NT2/D1 (cell line): ENCODE data around the gene SUN1.
"Not testable (repeated sequence)": the region's sequence is repeated elsewhere in the genome, so short reads cannot be mapped to it uniquely, and the experiment has no call there.

ENCODE experiments used
- DNase-seq: peaks from one replicate; pipeline ENCODE4 v3.0.0-alpha.2; 2011; ENCODE audit warnings: low read depth, low spot score
- H3K27me3 ChIP-seq: 2 replicates; pipeline ENCODE4 v1.6.0; 2011; ENCODE audit warnings: mild to moderate bottlenecking; ENCODE audit not compliant: insufficient read length, insufficient read depth
- H3K36me3 ChIP-seq: 2 replicates; pipeline ENCODE4 v1.6.1; 2011; ENCODE audit warnings: mild to moderate bottlenecking, low read length, mixed read lengths; ENCODE audit not compliant: insufficient read depth, insufficient read length
- H3K4me1 ChIP-seq: 2 replicates; pipeline ENCODE4 v1.5.1; 2011; ENCODE audit not compliant: insufficient read depth, insufficient read length
- H3K4me3 ChIP-seq: 2 replicates; pipeline ENCODE4 v1.5.1; 2011; ENCODE audit warnings: low read depth; ENCODE audit not compliant: insufficient read length
- H3K9ac ChIP-seq: 2 replicates; pipeline ENCODE4 v1.6.0; 2011; ENCODE audit warnings: low read depth; ENCODE audit not compliant: insufficient read length
- H3K9me3 ChIP-seq: 2 replicates; pipeline ENCODE4 v1.5.1; 2011; ENCODE audit warnings: mild to moderate bottlenecking, low read length; ENCODE audit not compliant: insufficient read depth
- SUZ12 ChIP-seq: IDR thresholded peaks from 2 replicates; pipeline ENCODE4 v1.6.1; 2011; ENCODE audit not compliant: insufficient read length, insufficient read depth; ENCODE audit errors: extremely low read depth
- YY1 ChIP-seq: IDR thresholded peaks from 2 replicates; pipeline ENCODE4 v1.6.1; 2011; ENCODE audit not compliant: insufficient read length, insufficient read depth
- ZNF274 ChIP-seq: IDR thresholded peaks from 2 replicates; pipeline ENCODE4 v1.6.1; 2011; ENCODE audit warnings: mild to moderate bottlenecking, low read depth, low read length

Gene SUN1

DNA sequence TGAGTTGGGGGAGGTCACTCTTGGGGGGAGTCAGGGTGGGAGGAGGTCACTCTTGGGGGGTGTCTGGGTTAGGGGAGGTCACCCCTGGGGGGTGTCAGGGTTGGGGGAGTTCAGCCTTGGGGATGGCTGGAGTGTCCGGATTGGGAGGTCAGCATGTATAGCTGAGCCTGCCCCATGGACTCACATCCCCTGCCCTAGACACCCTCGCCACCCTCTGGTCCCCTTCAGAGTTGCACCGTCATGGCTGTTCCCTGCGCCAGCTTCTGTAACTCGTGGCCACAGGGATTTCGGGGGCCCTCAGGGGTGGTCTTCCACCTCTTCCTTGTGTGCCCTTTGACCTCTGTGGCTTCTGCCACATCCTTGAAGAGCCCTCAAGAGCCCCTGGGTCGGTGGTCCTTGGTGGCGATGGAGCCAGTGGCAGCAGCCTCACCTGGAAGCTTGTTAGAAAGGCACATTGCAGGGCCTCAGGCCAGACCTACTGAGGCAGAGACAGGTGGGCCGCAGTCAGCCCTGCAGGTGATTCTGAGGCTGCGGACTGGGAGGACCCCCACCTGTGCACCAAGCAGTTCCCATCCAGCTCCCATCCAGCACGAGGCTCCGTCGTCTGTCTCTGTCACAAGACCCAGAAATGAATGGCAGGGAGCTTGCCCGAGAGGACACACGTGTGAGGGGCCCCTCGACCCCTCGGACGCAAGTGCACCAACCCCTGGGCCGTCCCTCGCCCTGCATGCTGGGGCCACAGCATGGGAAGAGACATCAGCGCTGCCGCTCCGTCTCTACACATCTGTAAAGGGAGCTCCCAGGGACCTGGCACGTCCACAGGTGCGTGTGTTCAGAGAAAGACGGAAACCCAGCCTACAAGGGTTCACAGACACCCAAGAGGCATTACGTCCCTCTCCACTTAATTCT is 44.7 kb upstream of the SUN1 start:
- TF ChIP-seq YY1 (no peak), SUZ12 (no peak), ZNF274 (no peak)
- H3K36me3 ChIP-seq = peaks cover 59% of the 10 kb centered on the region
- no peak overlapping the region for H3K9ac ChIP-seq
- H3K4me1 ChIP-seq = no peaks in the 10 kb centered on the region
- no peaks in the 10 kb centered on the region; the same call in 1 of the 2 replicates for H3K9me3 ChIP-seq
- H3K4me3 ChIP-seq = no peak overlapping the region
- H3K27me3 ChIP-seq = no peaks in the 10 kb centered on the region
- DNase-seq = no peak

DNA sequence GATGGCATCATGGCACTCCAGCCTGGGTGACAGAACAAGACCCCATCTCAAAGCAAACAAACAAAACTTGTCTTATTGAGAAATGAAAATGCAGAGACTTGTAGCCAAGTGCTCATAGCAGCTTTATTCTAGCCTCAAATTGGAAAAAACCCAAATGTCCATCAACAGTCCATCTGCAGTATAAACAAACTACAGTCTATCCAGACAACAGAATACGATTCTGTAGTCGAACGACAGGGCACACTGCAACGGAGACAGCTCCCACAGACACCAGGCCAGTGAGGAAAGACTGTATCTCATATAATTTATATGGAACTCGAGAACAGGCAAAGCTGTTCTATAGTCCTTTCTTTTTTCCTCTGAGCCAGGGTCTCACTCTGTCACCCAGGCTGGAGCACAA is 40.8 kb upstream of the SUN1 start:
- Histone ChIP-seq H3K9ac (no peak overlapping the region), H3K36me3 (peaks cover 25% of the 10 kb centered on the region), H3K27me3 (no peaks in the 10 kb centered on the region), H3K9me3 (no peaks in the 10 kb centered on the region; the same call in 1 of the 2 replicates), H3K4me1 (no peaks in the 10 kb centered on the region), H3K4me3 (no peak overlapping the region)
- TF ChIP-seq SUZ12 (no peak), ZNF274 (no peak), YY1 (no peak)
- no peak for DNase-seq

DNA sequence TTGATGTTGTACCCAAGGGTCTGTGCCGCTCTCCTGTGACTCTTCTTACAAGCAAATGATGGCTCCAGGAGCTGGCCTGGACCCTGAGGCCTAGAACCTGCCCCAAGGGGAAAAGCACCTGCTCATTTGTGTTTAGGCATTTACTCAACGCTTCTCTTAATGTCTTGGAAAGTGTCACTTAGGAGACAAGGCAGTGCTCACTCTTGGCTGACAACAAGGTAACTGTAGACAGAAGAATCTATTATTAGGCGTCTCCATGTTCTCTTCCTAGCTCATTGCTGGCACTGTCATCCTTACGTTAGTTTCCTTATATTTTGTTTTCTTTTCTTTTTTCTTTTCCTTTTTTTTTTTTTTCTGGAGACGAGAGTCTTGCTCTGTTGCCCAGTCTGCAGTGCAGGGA is 38.1 kb upstream of the SUN1 start:
- TF ChIP-seq YY1 (no peak), ZNF274 (no peak), SUZ12 (no peak)

DNA sequence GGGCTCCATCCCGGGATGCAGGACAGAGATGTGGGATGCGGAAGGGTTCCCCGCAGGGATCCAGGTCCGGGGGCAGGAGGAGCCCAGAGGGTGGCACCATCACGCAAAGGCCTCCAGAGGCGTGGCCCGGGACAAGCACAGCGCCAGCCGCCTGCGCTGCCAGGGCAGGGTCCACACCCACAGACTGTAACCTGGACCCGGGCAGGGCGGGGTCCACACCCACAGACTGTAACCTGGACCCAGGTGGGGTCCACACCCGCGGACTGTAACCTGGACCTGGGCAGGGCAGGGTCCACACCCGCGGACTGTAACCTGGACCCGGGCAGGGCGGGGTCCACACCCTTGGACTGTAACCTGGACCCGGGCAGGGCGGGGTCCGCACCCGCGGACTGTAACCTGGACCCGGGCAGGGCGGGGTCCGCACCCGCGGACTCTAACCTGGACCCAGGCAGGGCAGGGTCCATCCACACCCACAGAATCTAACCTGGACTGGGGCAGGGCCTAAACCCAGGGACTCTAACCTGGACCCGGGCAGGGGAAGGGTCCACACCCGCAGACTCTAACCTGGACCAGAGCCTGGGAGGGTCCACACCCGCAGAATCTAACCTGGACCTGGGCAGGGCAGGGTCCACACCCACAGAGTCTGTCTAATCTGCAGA is 37.5 kb upstream of the SUN1 start:
- H3K4me3 ChIP-seq = no peak overlapping the region
- H3K9me3 ChIP-seq = no peaks in the 10 kb centered on the region; the same call in 1 of the 2 replicates
- peaks cover 5% of the 10 kb centered on the region for H3K36me3 ChIP-seq
- no peak overlapping the region for H3K9ac ChIP-seq
- TF ChIP-seq YY1 (no peak), ZNF274 (no peak), SUZ12 (no peak)
- peaks cover 6% of the 10 kb centered on the region for H3K4me1 ChIP-seq
- no peaks in the 10 kb centered on the region for H3K27me3 ChIP-seq
- no peak for DNase-seq

More for the DNA sequence above, 38.1 kb upstream of the SUN1 start:
- Histone ChIP-seq H3K4me1 (peaks cover 6% of the 10 kb centered on the region), H3K36me3 (peaks cover 9% of the 10 kb centered on the region), H3K27me3 (no peaks in the 10 kb centered on the region), H3K4me3 (no peak overlapping the region), H3K9me3 (no peaks in the 10 kb centered on the region; the same call in 1 of the 2 replicates), H3K9ac (no peak overlapping the region)
- DNase-seq = no peak

DNA sequence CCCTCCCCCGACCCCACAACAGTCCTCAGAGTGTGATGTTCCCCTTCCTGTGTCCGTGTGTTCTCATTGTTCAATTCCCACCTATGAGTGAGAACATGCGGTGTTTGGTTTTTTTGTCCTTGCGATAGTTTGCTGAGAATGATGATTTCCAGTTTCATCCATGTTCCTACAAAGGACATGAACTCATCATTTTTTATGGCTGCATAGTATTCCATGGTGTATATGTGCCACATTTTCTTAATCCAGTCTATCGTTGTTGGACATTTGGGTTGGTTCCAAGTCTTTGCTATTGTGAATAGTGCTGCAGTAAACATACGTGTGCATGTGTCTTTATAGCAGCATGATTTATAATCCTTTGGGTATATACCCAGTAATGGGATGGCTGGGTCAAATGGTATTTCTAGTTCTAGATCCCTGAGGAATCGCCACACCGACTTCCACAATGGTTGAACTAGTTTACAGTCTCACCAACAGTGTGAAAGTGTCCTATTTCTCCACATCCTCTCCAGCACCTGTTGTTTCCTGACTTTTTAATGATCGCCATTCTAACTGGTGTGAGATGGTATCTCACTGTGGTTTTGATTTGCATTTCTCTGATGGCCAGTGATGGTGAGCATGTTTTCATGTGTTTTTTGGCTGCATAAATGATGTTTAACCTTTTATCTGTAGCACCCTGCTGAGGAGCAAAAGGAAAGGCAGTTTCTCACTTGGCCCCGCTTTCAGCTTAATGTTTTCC is 35.7 kb upstream of the SUN1 start:
- H3K4me1 ChIP-seq = not testable (repeated sequence)

DNA sequence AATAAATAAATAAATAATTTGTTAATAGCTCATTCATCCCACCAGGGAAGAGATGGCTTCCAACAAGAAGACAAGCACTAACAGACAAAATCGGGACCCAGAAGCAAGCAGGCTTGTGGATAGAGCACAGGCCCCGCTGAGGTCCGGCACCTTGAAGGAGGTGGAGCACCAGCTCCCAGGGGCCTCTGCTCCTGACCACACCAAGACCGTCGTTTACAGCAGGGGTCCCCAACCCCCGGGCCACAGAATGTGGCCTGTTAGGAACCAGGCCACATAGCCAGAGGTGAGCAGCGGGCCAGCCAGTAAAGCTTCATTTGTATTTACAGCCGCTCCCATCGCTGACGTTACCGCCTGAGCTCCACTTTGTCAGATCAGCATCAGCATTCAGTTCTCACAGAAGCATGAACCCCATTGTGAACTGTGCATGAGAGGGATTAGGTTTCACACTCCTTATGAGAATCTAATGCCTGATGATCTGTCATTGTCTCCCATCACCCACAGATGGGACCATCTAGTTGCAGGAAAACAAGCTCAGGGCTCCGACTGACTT is 33.3 kb upstream of the SUN1 start:
- peaks cover 2% of the 10 kb centered on the region for H3K36me3 ChIP-seq
- DNase-seq = no peak
- no peaks in the 10 kb centered on the region for H3K27me3 ChIP-seq
- H3K9me3 ChIP-seq = no peaks in the 10 kb centered on the region; the same call in 1 of the 2 replicates
- H3K4me1 ChIP-seq = peaks cover 8% of the 10 kb centered on the region
- H3K9ac ChIP-seq = no peak overlapping the region
- TF ChIP-seq ZNF274 (no peak), SUZ12 (no peak), YY1 (no peak)
- no peak overlapping the region for H3K4me3 ChIP-seq

More for the DNA sequence above, 35.7 kb upstream of the SUN1 start:
- not testable (repeated sequence) for H3K36me3 ChIP-seq, H3K9ac ChIP-seq, H3K27me3 ChIP-seq, H3K4me3 ChIP-seq, DNase-seq, H3K9me3 ChIP-seq
